Spleen (tissue), 11 donors: ENCODE results near the gene WSCD1. TPM values are rescaled to one million over a fixed set of nuclear protein-coding genes. Genes with fewer than 3 reads are reported as not detected.

ENCODE experiments used
- DNase-seq: peaks from one replicate; pipeline ENCODE4 v3.0.0-alpha.2; 2020
- H3K27ac ChIP-seq, 8 donors: fragments of 200-600 bp; sonication (generic) in 7 of 8; 1 replicate in 4 of 8; 2 replicates in 4 of 8; pipeline versions ENCODE4 v1.5.0 to v1.8.0; 2016 to 2021; ENCODE audit warnings: inconsistent platforms in 4 of 8, mild to moderate bottlenecking in 4 of 8, moderate library complexity in 1 of 8
- H3K27me3 ChIP-seq, 7 donors: fragments of 200-600 bp; sonication (generic) in 6 of 7; replicated peaks in 1 of 7; 1 replicate in 4 of 7; 2 replicates in 3 of 7; pipeline versions ENCODE4 v1.5.0 to v1.8.0; 2016 to 2021; ENCODE audit warnings: inconsistent platforms in 3 of 7, mild to moderate bottlenecking in 1 of 7
- H3K36me3 ChIP-seq, 6 donors: fragments of 200-600 bp; sonication (generic) in 5 of 6; 1 replicate in 4 of 6; 2 replicates in 2 of 6; pipeline versions ENCODE4 v1.5.0 to v1.8.0; 2016 to 2021; ENCODE audit warnings: inconsistent platforms in 2 of 6
- H3K4me1 ChIP-seq, 6 donors: fragments of 200-600 bp; sonication (generic) in 5 of 6; 1 replicate in 3 of 6; 2 replicates in 3 of 6; pipeline versions ENCODE4 v1.5.0 to v1.8.0; 2016 to 2021; ENCODE audit warnings: inconsistent platforms in 3 of 6
- H3K4me3 ChIP-seq, 8 donors: fragments of 200-600 bp; sonication (generic) in 7 of 8; 1 replicate in 4 of 8; 2 replicates in 4 of 8; pipeline versions ENCODE4 v1.5.0 to v1.8.0; 2016 to 2021; ENCODE audit warnings: inconsistent platforms in 4 of 8, mild to moderate bottlenecking in 4 of 8, moderate library complexity in 2 of 8
- H3K9me3 ChIP-seq, 8 donors: fragments of 200-600 bp; sonication (generic) in 7 of 8; 1 replicate in 4 of 8; 2 replicates in 4 of 8; pipeline versions ENCODE4 v1.5.0 to v1.8.0; 2016 to 2021; ENCODE audit warnings: inconsistent platforms in 4 of 8
- CTCF ChIP-seq, 11 experiments: fragments of 200-600 bp in 7 of 11; fragments of 450-650 bp in 4 of 11; sonication (generic) in 4 of 11; IDR thresholded peaks in 8 of 11; conservative IDR thresholded peaks in 3 of 11; 1 replicate in 7 of 11; 2 replicates in 4 of 11; pipeline versions ENCODE4 v1.4.0 to v1.8.0; 2016 to 2021; ENCODE audit warnings: antibody characterized with exemption in 11 of 11, inconsistent platforms in 4 of 11, mild to moderate bottlenecking in 1 of 11
- POLR2A ChIP-seq, 3 donors: fragments of 450-650 bp; IDR thresholded peaks; one replicate each; pipeline ENCODE4 v1.5.1; 2017; ENCODE audit warnings: antibody characterized with exemption in 3 of 3, mild to moderate bottlenecking in 1 of 3
- POLR2AphosphoS5 ChIP-seq, 3 donors: sonication (generic); formaldehyde crosslinking; IDR thresholded peaks; one replicate each; pipeline ENCODE4 v1.5.1; 2017; ENCODE audit warnings: antibody characterized with exemption in 3 of 3
- WGBS, 5 donors: extraction: QIAGEN DNeasy Blood & Tissue Kit in 3 of 5; methylation state at CpG; one replicate each; pipeline versions ENCODE4 v1.1.5 to v1.1.7; 2013 to 2018; 5-methylcytosine and 5-hydroxymethylcytosine counted together
- intact Hi-C: fragments of 100-400 bp; cut with DNase I; formaldehyde crosslinking; loops from one replicate; pipeline ENCODE4 v1.15.0; 2023; ENCODE audit warnings: low total_unique reads
- polyA plus RNA-seq, 3 donors: library from polyadenylated mRNA; stranded (reverse); fragments of 200-250 nt; gene quantifications; one replicate each; pipeline ENCODE4 v1.2.1, GENCODE V29; 2013
- total RNA-seq, 7 donors: library from RNA; depleted of rRNA in 3 of 7; stranded (reverse); fragments of >200 nt in 3 of 7; fragmentation: NEBNext Ultra II Directional in 4 of 7; extraction: Animal tissue kit (Norgen Biotek cat#: 25700) in 4 of 7; gene quantifications; one replicate each; pipeline versions ENCODE4 v1.1.0 to v1.2.1, GENCODE V29; 2016 to 2021
- donor health status: healthy with polysubstance abuse.
- donor health status: DM: no; HTN: no; CAD: no; lungs with moderate emphysema.
- donor health status: DM: no; HTN: no; CAD: no.
- donor health status: Bipolar disorder and iron deficiency.
- donor health status: healthy.
- donor health status: DM: no; HTN: no; CAD: no.
- donor health status: DM: yes; HTN: yes; CAD: no.

Gene WSCD1
- total and polyA plus RNA-seq, 10 donors, result 2.4 to 84.1 (median 44.3) TPM

- Histone ChIP-seq H3K36me3 (no peaks in the 10 kb centered on the region), H3K9me3 (no peaks in the 10 kb centered on the region), H3K27me3 (peaks cover 0 to 12% (median 0%) of the 10 kb centered on the region in 7 donors), H3K4me3 (no peak overlapping the region), H3K4me1 (peaks cover 0 to 22% (median 3%) of the 10 kb centered on the region in 6 donors), H3K27ac (peak overlapping the region in 3 of 8 donors; percentile 41 to 58 (median 41))
- intact Hi-C loops, result no loop called here
- no peak for TF ChIP-seq POLR2AphosphoS5 (IDR thresholded peaks at IDR 0.05)
- no peak for TF ChIP-seq POLR2A (IDR thresholded peaks at IDR 0.05)
- TF ChIP-seq CTCF (IDR thresholded peaks at IDR 0.05 in 8 of 11, conservative IDR thresholded peaks at IDR 0.05 in 3 of 11), result no peak
- no peak for DNase-seq
- WGBS, 5 donors, result 66 to 80% (median 72%) methylated on average over 3 of the region's 3 CpGs
These were observed 32.4 kb downstream of the WSCD1 start for GRCh38 chr17:6102615-6103014.

- DNase-seq, result peak; percentile 63
- TF ChIP-seq POLR2AphosphoS5 (IDR thresholded peaks at IDR 0.05), result peak in 1 of 3 donors; percentile 26
- no peak for TF ChIP-seq POLR2A (IDR thresholded peaks at IDR 0.05)
- no peaks in the 10 kb centered on the region for H3K9me3 ChIP-seq
- no peak overlapping the region for H3K4me3 ChIP-seq
- no peak overlapping the region for H3K27ac ChIP-seq
- H3K4me1 ChIP-seq, result peaks cover 0 to 9% (median 0%) of the 10 kb centered on the region in 6 donors
- WGBS, 5 donors, result 76 to 88% (median 81%) methylated on average over 10 to 12 of the region's 12 CpGs
- no peaks in the 10 kb centered on the region for H3K36me3 ChIP-seq
- intact Hi-C loops, result no loop called here
- H3K27me3 ChIP-seq, result peaks cover 0 to 12% (median 0%) of the 10 kb centered on the region in 7 donors
These were observed 34.9 kb downstream of the WSCD1 start for GRCh38 chr17:6104956-6105648.

- peak; percentile 23 for DNase-seq
- Histone ChIP-seq H3K4me1 (peaks cover 0 to 9% (median 0%) of the 10 kb centered on the region in 6 donors), H3K27ac (no peak overlapping the region), H3K9me3 (no peaks in the 10 kb centered on the region), H3K4me3 (no peak overlapping the region), H3K27me3 (peaks cover 0 to 12% (median 0%) of the 10 kb centered on the region in 7 donors), H3K36me3 (peaks cover 0 to 4% (median 0%) of the 10 kb centered on the region in 6 donors)
- TF ChIP-seq CTCF (IDR thresholded peaks at IDR 0.05 in 8 of 11, conservative IDR thresholded peaks at IDR 0.05 in 3 of 11) (no peak), POLR2AphosphoS5 (IDR thresholded peaks at IDR 0.05) (no peak), POLR2A (IDR thresholded peaks at IDR 0.05) (no peak)
- 78 to 94% (median 85%) methylated on average over 6 of the region's 6 CpGs for WGBS, 5 donors
- intact Hi-C loops, result no loop called here
These were observed 35.4 kb downstream of the WSCD1 start for GRCh38 chr17:6105649-6106007.

- H3K4me1 ChIP-seq, result peaks cover 0 to 9% (median 0%) of the 10 kb centered on the region in 6 donors
- TF ChIP-seq POLR2AphosphoS5 (IDR thresholded peaks at IDR 0.05) (no peak), POLR2A (IDR thresholded peaks at IDR 0.05) (no peak), CTCF (IDR thresholded peaks at IDR 0.05 in 8 of 11, conservative IDR thresholded peaks at IDR 0.05 in 3 of 11) (no peak)
- peaks cover 0 to 12% (median 0%) of the 10 kb centered on the region in 7 donors for H3K27me3 ChIP-seq
- no peak overlapping the region for H3K4me3 ChIP-seq
- no peaks in the 10 kb centered on the region for H3K9me3 ChIP-seq
- H3K36me3 ChIP-seq, result peaks cover 0 to 9% (median 0%) of the 10 kb centered on the region in 6 donors
- intact Hi-C loops, result no loop called here
- WGBS, 5 donors, result 81 to 95% (median 82%) methylated on average over 2 of the region's 2 CpGs
- H3K27ac ChIP-seq, result no peak overlapping the region
- no peak for DNase-seq
These were observed 36.0 kb downstream of the WSCD1 start for GRCh38 chr17:6106212-6106611.
